ENCODE measurements around the gene ZSWIM5. TPM values are rescaled to one million over a fixed set of nuclear protein-coding genes. Genes with fewer than 3 reads are reported as not detected.

Gene ZSWIM5
- total RNA-seq, 2 donors from 2014 or later: 2.0 to 3.5 TPM

DNA sequence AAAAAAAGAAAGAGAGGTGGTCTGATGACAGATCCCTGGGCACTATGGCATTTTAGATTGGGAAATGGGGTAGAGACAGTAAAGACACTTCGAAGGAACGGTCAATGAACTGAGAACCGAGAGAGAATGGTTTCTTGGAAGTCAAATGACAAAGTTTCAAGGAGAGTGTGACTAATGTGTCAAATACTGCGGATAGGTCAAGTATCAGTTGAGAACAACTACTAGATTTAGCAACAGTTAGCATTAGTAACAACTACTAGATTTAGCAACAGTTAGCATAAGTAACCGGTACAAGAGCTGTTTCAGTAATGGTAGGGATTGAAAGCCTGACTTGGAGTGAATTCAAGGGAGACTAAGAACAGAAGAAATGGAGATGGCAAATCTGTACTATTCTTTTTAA, 159.4 kb downstream of the ZSWIM5 start:
- DNase-seq (ENCODE audit: low spot score): no peak
- H3K9me3 ChIP-seq: no peaks in the 10 kb centered on the region

DNA sequence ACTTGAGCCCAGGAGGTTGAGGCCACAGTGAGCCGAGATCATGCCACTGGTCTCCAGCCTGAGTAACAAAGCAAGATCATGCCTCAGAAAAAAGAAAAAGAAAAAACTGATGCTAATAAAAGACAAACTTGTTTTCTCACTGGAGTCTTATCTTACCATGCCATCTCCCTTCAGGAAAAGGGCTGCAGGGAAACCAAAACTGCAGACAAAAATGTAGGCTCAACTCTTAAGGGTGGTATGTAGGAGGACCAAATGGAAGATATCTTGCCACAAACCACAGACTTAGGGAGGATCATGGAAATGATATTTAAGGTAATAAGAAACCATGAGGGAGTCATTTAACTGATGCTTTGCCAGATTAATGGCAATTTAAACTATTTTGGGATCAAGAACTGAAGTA, 161.5 kb downstream of the ZSWIM5 start:
- TF ChIP-seq, protein P1, sequence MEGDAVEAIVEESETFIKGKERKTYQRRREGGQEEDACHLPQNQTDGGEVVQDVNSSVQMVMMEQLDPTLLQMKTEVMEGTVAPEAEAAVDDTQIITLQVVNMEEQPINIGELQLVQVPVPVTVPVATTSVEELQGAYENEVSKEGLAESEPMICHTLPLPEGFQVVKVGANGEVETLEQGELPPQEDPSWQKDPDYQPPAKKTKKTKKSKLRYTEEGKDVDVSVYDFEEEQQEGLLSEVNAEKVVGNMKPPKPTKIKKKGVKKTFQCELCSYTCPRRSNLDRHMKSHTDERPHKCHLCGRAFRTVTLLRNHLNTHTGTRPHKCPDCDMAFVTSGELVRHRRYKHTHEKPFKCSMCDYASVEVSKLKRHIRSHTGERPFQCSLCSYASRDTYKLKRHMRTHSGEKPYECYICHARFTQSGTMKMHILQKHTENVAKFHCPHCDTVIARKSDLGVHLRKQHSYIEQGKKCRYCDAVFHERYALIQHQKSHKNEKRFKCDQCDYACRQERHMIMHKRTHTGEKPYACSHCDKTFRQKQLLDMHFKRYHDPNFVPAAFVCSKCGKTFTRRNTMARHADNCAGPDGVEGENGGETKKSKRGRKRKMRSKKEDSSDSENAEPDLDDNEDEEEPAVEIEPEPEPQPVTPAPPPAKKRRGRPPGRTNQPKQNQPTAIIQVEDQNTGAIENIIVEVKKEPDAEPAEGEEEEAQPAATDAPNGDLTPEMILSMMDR (IDR thresholded peaks at IDR 0.05): no peak
- Histone ChIP-seq H3K36me3 (no peaks in the 10 kb centered on the region), H3K4me3 (no peak overlapping the region)

More for the DNA sequence above, 159.4 kb downstream of the ZSWIM5 start:
- TF ChIP-seq, protein P1 (IDR thresholded peaks at IDR 0.05): no peak
- H3K4me3 ChIP-seq: no peak overlapping the region
- ATAC-seq (ENCODE audit: insufficient number of reproducible peaks, low FRiP score, low read depth): no peak
- no peaks in the 10 kb centered on the region for H3K4me1 ChIP-seq (ENCODE audit: control insufficient read depth in 1 of 2, low read depth in 2 of 2)
- H3K27me3 ChIP-seq (replicated peaks; ENCODE audit: insufficient read depth): no peaks in the 10 kb centered on the region
- no peak overlapping the region for H3K27ac ChIP-seq
- H3K36me3 ChIP-seq: no peaks in the 10 kb centered on the region

DNA sequence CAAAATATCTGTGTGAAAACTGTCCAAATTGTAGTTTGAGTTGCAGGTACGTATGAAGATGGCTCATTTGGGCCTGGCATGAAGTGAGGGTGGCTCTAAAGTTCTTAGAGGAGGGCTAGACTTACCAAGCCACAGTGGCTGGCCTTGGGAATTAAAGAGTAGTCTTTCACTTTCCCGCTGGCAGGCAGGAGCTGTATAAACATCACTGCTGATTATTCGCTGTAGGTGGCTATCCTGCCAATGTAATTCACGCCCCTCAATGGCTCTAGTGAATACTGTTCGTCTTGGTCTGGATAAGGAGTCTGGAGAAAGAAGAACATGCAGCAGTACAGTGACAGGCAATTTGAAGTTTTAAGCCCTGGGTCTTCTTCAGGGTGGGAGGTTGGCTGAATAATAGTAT, 163.3 kb downstream of the ZSWIM5 start:
- no peaks in the 10 kb centered on the region for H3K9me3 ChIP-seq
- H3K4me3 ChIP-seq: no peak overlapping the region
- TF ChIP-seq, protein P1 (IDR thresholded peaks at IDR 0.05): no peak
- H3K27ac ChIP-seq: no peak overlapping the region
- no peaks in the 10 kb centered on the region for H3K4me1 ChIP-seq (ENCODE audit: control insufficient read depth in 1 of 2, low read depth in 2 of 2)
- H3K27me3 ChIP-seq (replicated peaks; ENCODE audit: insufficient read depth): no peaks in the 10 kb centered on the region
- DNase-seq (ENCODE audit: low spot score) (no peak), ATAC-seq (ENCODE audit: insufficient number of reproducible peaks, low FRiP score, low read depth) (no peak)
- H3K36me3 ChIP-seq: no peaks in the 10 kb centered on the region

More for the DNA sequence above, 161.5 kb downstream of the ZSWIM5 start:
- DNase-seq (ENCODE audit: low spot score) (no peak), ATAC-seq (ENCODE audit: insufficient number of reproducible peaks, low FRiP score, low read depth) (no peak)
- H3K27me3 ChIP-seq (replicated peaks; ENCODE audit: insufficient read depth): no peaks in the 10 kb centered on the region
- no peaks in the 10 kb centered on the region for H3K4me1 ChIP-seq (ENCODE audit: control insufficient read depth in 1 of 2, low read depth in 2 of 2)
- H3K27ac ChIP-seq: no peak overlapping the region
- H3K9me3 ChIP-seq: no peaks in the 10 kb centered on the region

DNA sequence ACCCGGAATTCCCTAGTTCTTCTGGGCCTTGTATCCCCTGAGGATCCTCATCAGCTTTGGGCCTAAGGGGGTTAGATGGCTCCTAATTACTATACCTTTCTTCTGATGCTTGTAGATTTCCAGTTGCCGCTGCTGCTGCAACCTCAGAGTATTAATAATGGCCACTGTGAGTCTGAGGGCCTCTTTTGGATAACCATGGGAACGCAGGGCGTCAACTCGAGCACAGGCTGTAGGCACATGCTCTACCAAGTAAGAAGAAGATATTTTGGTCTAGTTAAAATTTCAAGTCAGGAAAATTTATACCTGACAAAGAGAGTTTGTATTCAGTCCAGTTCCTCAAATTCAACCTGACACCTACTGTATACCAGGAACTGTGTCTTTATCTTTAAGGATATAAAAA, 166.1 kb downstream of the ZSWIM5 start:
- Histone ChIP-seq H3K4me3 (no peak overlapping the region), H3K4me1 (ENCODE audit: control insufficient read depth in 1 of 2, low read depth in 2 of 2) (no peaks in the 10 kb centered on the region), H3K27ac (no peak overlapping the region), H3K27me3 (replicated peaks; ENCODE audit: insufficient read depth) (no peaks in the 10 kb centered on the region), H3K36me3 (peaks cover 5% of the 10 kb centered on the region), H3K9me3 (no peaks in the 10 kb centered on the region)
- no peak for ATAC-seq (ENCODE audit: insufficient number of reproducible peaks, low FRiP score, low read depth)
- no peak for DNase-seq (ENCODE audit: low spot score)
- TF ChIP-seq, protein P1 (IDR thresholded peaks at IDR 0.05): no peak

DNA sequence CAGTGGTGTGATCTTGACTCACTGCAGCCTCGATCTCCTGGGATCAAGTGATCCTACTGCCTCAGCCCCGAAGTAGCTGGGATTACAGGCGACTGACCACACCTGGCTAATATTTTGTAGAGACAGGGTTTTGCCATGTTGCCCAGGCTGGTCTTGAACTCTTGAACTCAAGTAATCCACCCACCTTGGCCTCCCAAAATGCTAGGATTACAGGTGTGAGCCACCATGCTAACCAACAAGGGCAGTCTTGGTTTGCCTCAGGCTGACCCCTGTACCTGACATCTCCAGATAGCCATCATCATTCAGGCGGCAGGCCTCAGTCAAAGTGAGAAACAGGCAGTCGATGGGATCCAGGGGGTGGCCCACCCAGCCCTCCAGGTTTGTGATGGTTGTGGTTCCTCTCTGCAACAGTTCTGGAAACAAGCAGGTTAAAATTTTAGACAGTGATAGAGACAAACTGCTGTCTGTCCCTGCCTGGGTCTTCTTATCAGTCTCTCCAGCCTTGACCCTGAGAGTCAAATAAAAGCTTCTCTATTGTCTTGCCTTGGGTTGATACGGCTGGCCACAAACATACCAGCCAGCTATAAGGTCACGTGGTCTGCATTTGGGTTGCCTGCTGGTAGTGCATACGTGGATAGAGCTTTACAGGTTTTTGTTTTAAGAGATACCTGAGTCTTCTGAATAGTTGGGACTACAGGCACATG, 167.6 kb downstream of the ZSWIM5 start:
- DNase-seq (ENCODE audit: low spot score) (no peak), ATAC-seq (ENCODE audit: insufficient number of reproducible peaks, low FRiP score, low read depth) (no peak)
- Histone ChIP-seq H3K4me1 (ENCODE audit: control insufficient read depth in 1 of 2, low read depth in 2 of 2) (no peaks in the 10 kb centered on the region), H3K9me3 (no peaks in the 10 kb centered on the region), H3K36me3 (peaks cover 5% of the 10 kb centered on the region), H3K4me3 (no peak overlapping the region), H3K27ac (no peak overlapping the region), H3K27me3 (replicated peaks; ENCODE audit: insufficient read depth) (no peaks in the 10 kb centered on the region)
- TF ChIP-seq, protein P1 (IDR thresholded peaks at IDR 0.05): no peak

All from thoracic aorta (tissue), 2 donors.